Stimulated activated CD8-positive, alpha-beta memory T cell treated with anti-CD3 and anti-CD28 coated beads, Interleukin-7, amount 100 ng/mL, for 4 hours (primary cell): Measurements from ENCODE around the gene DPP10.
"Not testable (repeated sequence)": the region's sequence is repeated elsewhere in the genome, so short reads cannot be mapped to it uniquely, and the experiment has no call there.

Source experiments
- DNase-seq, 2 donors: peaks; one replicate each; pipeline ENCODE4 v3.0.0-alpha.2; 2020; ENCODE audit warnings: low read depth in 2 of 2

The DPP10 gene

GRCh38 chr2:115422004-115422634 is 979.7 kb downstream of the DPP10 start:
- DNase-seq, result no peak

GRCh38 chr2:115427436-115427835 is 985.0 kb downstream of the DPP10 start:
- no peak for DNase-seq

- not testable (repeated sequence) for DNase-seq
Observed at GRCh38 chr2:115440746-115441145, 998.3 kb downstream of the DPP10 start.

DNA sequence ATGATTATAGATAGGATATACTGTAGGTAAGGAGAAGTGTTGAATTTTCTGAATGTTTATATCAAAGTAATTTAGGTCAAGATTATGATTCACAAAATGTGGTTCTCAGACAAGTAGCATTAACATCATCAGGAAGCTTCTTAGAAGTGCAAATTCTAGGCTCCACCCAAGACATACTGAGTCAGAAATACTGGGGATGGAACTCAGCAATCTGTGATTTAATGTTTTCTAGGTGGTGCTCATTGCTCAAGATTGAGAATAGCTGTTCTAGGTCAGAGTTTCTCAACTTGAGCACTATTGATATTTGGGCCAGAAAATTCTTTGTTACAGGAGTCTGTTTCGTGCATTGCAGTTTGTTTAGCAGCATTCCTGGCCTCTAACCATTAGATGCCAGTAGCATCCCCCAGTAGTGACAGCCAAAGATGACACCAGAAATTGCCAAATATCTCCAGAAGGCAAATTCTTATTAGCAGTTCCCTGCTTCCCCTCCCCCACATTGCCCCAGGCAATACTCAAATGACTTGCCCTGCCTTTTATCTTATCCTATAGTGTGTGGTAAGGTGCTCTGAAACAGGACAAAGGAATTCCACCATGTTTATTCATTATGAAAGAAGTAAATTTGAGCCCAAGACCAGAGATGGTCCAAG is 1001.2 kb downstream of the DPP10 start:
- DNase-seq, result no peak

GRCh38 chr2:115460008-115460407 is 1017.6 kb downstream of the DPP10 start:
- no peak for DNase-seq

DNA sequence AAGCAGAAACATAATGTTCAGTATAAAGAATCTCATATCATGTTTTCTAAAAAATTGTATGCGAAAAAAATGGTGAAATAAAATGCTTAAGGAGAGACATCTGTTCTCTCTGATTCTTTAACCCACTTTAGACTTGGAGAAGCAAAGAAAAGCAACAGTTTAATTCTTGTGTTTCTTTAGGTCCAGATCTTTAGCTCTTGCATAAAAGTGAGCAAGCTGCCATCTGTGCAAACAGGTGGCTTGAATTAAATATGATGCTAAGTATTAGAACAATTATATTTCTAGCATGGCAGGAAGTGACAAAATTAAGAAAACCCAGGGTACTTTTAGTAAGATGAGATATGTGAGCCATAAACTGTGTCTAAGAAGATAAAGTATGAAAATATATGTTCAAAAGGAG is 1038.3 kb downstream of the DPP10 start:
- no peak for DNase-seq

GRCh38 chr2:115481842-115482241 is 1039.4 kb downstream of the DPP10 start:
- DNase-seq, result no peak

- DNase-seq, result no peak
Observed at GRCh38 chr2:115483666-115484065, 1041.2 kb downstream of the DPP10 start.

GRCh38 chr2:115484486-115484885 is 1042.0 kb downstream of the DPP10 start:
- no peak for DNase-seq

- no peak for DNase-seq
Observed at GRCh38 chr2:115484983-115485382, 1042.5 kb downstream of the DPP10 start.

DNA sequence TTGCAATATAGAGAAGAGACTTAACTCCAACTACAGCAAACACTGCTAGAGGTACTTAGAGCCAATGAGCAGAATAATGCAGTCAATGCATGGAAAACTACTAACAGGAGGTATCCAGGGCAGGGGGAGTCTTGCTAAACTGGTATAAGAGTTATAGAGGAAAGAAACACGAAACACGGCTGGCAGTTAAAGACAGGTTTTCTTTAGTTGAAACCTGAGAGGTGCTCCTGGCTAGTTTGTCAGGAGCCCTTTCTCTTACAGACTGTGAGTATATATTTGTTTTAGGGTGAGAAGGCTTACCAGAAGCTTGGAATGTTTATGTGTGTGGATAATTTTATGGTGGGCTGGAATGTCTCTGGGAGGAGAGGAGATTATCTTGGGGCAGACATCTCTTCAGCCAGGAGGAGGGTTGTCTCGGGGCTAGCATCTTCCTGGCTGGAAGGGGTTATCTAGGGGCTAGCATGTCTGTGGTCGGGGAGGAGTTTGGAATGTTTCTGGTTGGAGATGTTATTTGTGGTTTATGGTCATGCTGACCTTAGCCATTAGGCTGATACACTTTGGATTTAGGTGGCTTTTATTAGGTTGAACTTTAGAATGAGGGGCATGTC is 1048.8 kb downstream of the DPP10 start:
- no peak for DNase-seq

DNA sequence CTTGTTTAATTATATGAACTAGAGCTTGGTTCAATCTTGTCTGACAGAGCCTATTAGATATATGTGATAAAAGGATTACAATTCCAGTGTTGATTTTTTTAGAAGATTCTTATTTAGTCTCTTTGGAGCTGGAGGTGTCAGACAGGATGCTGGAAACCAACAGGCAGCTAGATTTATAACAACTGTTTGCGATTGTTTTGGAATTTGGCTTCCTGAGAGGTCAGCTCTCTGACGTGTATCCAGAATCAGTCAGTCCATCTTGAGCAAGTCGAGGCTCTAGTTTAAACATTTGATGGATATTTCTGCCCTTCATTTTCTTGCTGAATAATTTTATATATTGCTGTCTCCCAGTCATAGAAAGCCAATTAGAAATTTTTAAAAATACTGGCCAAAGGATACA is 1062.9 kb downstream of the DPP10 start:
- DNase-seq, result no peak

DNA sequence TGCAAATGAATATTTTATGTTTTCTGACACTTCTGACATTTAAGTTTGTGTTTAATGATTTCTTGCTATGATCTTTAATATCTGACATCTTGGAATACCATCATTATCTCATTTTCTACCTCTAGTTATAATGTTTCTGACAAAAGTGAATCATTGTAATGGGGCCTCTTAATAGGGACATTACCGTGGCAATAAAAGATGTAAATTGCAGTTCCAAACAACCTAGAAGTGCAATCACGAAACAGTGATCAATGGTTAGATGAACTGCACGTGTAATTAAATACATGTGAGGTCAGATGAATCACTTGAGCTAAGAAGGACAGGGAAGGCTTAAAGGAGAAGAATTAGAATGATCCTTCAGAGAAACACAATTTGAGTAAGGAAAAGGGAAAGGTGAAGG is 1078.3 kb downstream of the DPP10 start:
- DNase-seq, result no peak

DNA sequence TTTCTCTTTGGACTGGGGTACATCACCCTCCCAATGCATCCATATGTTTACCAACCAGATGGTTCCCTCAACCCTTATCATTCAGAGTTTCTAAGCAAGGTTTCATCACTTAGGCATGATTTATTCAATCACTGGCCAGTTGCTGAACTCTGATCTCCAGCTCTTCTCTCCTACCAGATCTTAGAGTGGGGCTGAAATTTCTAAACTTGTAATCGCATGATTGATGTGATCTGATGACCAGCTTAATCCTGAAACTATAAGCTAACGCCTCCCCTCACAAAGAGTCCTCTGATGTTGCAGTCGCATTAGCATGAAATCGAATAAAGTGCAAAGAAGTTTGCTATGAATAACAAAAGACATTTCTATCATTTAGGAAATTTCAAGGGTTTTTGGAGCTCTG is 1082.0 kb downstream of the DPP10 start:
- DNase-seq, result no peak

GRCh38 chr2:115529627-115530026 is 1087.2 kb downstream of the DPP10 start:
- DNase-seq, result no peak

DNA sequence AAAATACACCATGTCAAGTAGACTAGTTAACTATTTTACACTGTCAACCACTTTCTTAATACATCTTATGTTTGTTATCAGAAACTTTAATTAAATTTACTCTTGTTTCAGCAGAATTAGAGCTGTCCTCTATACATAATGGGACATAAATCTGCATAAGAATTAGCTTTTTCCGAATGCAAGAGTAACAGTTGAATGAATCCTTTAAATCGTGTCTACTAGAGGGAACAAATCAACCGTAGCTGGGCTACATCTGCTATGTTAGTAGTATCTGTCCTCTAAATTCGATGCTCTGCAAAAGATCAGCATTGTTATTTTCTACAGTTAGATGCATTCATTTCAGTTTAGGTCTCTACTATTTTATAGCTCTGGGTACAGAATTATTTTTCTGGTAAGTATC is 1090.6 kb downstream of the DPP10 start:
- no peak for DNase-seq

- DNase-seq, result no peak
Observed at GRCh38 chr2:115541814-115542213, 1099.4 kb downstream of the DPP10 start.

DNA sequence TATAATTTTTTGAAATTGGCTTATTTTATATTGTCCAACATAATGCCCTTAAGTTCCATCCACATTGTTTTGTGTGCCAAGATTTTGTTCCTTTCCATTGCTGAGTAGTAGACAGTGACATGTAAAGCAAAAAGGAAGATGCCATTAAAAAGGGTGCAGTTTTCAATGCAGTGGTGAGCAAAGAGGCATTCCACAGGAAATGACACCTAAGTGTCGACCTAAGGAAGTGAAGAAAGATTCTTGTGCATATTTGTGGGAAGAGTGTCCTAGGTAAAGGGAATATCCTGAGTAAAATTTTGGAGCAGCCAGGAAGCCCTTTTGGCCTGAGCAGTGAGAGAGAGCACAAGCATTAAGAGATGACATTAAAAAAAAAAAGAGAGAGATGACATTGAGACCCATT is 1099.9 kb downstream of the DPP10 start:
- DNase-seq, result no peak

DNA sequence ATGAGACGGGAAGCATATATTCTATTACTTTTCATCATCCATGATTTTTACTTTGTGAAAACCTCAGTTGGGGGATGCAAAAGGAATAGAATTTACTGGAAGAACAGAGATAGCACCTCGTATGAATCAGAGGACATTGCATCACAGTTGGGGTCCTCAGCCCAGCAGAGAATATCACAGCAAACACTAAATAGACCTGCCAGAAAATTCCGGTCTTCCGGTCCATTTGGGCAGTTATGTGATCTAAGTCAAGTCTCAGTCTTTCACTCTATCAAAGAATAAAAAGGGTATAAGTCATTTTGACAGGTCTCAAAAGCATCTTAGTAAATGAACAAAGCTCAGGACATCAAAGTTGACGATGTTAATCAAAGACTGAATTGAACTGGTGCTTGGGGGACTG is 1100.6 kb downstream of the DPP10 start:
- no peak for DNase-seq

- no peak for DNase-seq
Observed at GRCh38 chr2:115543461-115543860, 1101.0 kb downstream of the DPP10 start.

DNA sequence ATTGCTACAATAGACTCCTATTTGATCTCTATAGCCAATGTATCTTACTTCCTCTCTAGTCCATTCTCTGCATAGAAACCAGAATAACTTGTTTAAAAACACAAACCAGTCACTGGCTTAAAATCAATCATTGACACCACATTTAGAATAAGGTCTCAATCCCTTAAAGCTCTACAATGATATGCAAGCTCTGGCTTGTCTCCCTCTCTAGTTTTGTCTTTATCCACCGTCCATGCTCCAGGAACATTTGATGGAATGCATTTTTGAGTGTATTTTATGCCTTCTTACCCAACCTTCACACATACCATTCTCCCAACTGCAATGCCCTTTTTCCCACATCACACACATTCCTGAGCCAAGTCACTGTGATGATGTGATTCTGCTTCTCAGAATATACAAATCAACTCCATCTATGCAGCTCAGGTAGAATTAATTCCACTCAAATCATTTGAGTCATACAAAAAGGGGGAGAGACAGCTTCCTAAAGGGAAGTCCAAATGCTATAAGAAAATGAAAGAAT is 1107.2 kb downstream of the DPP10 start:
- DNase-seq, result no peak

DNA sequence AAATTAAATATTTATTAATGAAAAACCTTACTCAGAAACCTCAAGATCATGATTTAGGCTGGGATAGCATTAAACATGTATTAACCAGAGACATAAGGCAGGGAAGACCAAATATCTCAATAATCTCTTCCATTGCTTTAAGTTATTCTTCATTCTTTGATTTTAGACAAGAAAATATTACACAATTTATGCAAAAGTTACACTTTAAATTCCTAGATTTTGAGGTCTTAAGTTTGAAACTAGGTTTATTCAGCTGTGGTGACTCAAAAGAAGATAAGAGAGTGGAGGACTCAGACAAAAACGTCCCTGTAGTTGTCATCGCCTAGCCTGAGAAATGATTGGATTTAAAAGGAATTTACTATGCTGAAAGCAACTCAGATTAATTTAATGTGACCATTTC is 1110.3 kb downstream of the DPP10 start:
- no peak for DNase-seq

DNA sequence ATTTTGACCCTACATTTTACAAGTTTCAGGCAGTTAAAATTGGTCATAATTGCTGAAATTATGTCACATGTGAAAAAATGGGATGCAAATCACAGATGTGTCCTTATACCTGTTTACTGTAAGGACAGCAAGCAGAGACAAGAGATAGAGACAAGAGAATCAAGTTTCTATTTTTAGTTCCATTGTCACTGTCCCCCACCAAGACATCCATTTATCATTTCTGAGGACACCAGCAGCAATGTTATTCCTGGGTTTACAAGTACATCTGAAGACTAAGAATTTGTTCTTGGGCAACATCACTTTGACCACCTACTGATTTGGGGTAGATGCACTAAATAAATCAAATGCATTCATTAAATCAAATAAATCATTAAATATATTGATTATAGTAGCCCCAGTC is 1111.7 kb downstream of the DPP10 start:
- no peak for DNase-seq
